Right cardiac atrium (tissue), 5 donors: Measurements from ENCODE around the gene RILP. TPM values are rescaled to one million over a fixed set of nuclear protein-coding genes. Genes with fewer than 3 reads are reported as not detected.

Experiments
- ATAC-seq, 2 donors: fragments of 200-7000 bp; cut with Tn5 transposase; one replicate each; pipeline versions ENCODE4 v1.8.0 to v1.9.1; 2020; ENCODE audit warnings: moderate library complexity in 2 of 2, mild to moderate bottlenecking in 1 of 2
- DNase-seq, 3 donors: peaks; one replicate each; pipeline ENCODE4 v3.0.0-alpha.2; 2020
- H3K27ac ChIP-seq: one replicate; pipeline ENCODE4 v1.5.1; 2013; ENCODE audit warnings: mild to moderate bottlenecking, low read length, control low read depth, moderate library complexity
- H3K27me3 ChIP-seq: one replicate; pipeline ENCODE4 v1.6.1; 2013; ENCODE audit not compliant: control insufficient read depth, insufficient read depth
- H3K4me1 ChIP-seq: one replicate; pipeline ENCODE4 v1.6.1; 2013; ENCODE audit warnings: low read length; ENCODE audit not compliant: control insufficient read depth, insufficient read depth
- H3K4me3 ChIP-seq: one replicate; pipeline ENCODE4 v1.5.1; 2013; ENCODE audit warnings: low read length, control low read depth
- H3K9me3 ChIP-seq: one replicate; pipeline ENCODE4 v1.6.1; 2013; ENCODE audit warnings: low read length; ENCODE audit not compliant: control insufficient read depth
- WGBS: extraction: QIAGEN DNeasy Blood & Tissue Kit; methylation state at CpG from one replicate; pipeline ENCODE4 v1.1.7; 2013; 5-methylcytosine and 5-hydroxymethylcytosine counted together
- intact Hi-C, 4 donors: fragments of 100-400 bp; cut with DNase I; formaldehyde crosslinking; loops; one replicate each; pipeline versions ENCODE4 v1.11.0 to v1.14.0; 2022 to 2023
- polyA plus RNA-seq: library from polyadenylated mRNA; stranded (reverse); fragments of 200-250 nt; gene quantifications from one replicate; pipeline ENCODE4 v1.2.3, GENCODE V29; 2013
- total RNA-seq, 4 donors: library from RNA; stranded (reverse); fragmentation: NEBNext Ultra II Directional; extraction: Animal tissue kit (Norgen Biotek cat#: 25700); gene quantifications; one replicate each; pipeline ENCODE4 v1.2.1, GENCODE V29; 2021
- donor health status: healthy with polysubstance abuse.
- donor health status: DM: no; HTN: yes; CAD: no.
- donor health status: DM: no; HTN: no; CAD: no.
- donor health status: DM: no; HTN: yes; CAD: no; lungs with severe emphysema.
- donor health status: DM: yes; HTN: yes; CAD: no.

Gene RILP
- total and polyA plus RNA-seq, 5 donors, result 31.0 to 75.1 (median 50.6) TPM

DNA sequence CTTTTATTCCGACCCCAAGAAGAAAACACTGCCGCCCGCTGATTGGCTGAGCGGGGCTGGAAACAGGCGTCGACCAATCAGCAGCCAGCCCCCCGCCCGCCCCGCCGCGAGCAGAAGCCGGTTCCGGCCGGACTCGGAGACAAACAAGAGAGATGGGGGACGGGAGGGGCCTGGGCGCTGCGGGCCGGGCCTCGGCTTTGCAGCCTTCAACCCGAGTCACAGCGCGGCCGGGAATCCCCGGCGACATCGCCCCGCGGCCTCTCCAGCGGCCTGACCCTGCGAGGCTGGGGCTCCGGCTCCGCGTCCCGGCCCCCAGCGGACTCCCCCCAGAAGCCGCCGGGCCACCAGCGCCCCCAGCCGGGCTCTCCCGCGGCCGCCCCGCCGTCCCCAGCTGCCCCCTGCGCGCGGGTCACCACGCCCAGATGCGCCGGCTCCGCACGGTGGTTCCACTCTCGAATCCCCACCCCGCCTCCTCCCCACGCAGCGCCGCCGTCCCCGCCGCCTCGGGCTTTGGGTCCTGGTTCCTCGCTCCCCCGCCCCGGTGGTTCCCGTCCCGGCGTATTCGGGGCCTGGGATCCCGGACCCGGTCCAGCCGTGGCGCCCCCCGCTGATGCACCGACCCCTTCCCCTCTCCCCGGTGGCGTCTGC lies 20.7 kb downstream of the RILP start:
- H3K27ac ChIP-seq, result peak overlapping the region; percentile 63
- peak; percentile 93 to 97 (median 97) for DNase-seq
- H3K27me3 ChIP-seq, result no peaks in the 10 kb centered on the region
- intact Hi-C loops, result loop anchor here in 3 of 4 donors (2.0 to 5.0 kb wide), 2 partner anchors 52 to 54 kb away; no protein-coding TSS in a partner anchor
- H3K4me3 ChIP-seq, result peak overlapping the region; percentile 76
- no peaks in the 10 kb centered on the region for H3K9me3 ChIP-seq
- peaks cover 1% of the 10 kb centered on the region for H3K4me1 ChIP-seq
- ATAC-seq, result peak; percentile 91
- under 1% methylated on average over 77 of the region's 77 CpGs for WGBS

GRCh38 chr17:1627982-1628855 lies 21.4 kb downstream of the RILP start, which contains the start of gene SLC43A2:
TSS of gene SLC43A2 (minus strand) at chr17:1628834. CDS start at chr17:1627874, 960 bp downstream.
- peaks cover 1% of the 10 kb centered on the region for H3K4me1 ChIP-seq
- no peaks in the 10 kb centered on the region for H3K9me3 ChIP-seq
- H3K27ac ChIP-seq, result peak within 1 kb of the TSS; percentile 63
- peak within 1 kb of the TSS; percentile 76 for H3K4me3 ChIP-seq
- intact Hi-C loops, result loop anchor here (2.0 to 5.0 kb wide), 2 partner anchors 51 to 53 kb away; no protein-coding TSS in a partner anchor
- under 1% methylated on average over 95 of the region's 95 CpGs for WGBS
- H3K27me3 ChIP-seq, result no peaks in the 10 kb centered on the region
- peak; percentile 81 to 92 (median 92) for DNase-seq
- peak; percentile 92 to 94 for ATAC-seq

GRCh38 chr17:1627182-1627981 lies 22.3 kb downstream of the RILP start:
- no peaks in the 10 kb centered on the region for H3K27me3 ChIP-seq
- H3K9me3 ChIP-seq, result no peaks in the 10 kb centered on the region
- ATAC-seq (no peak), DNase-seq (peak in 1 of 3 donors; percentile 64)
- no peak overlapping the region for H3K27ac ChIP-seq
- peaks cover 1% of the 10 kb centered on the region for H3K4me1 ChIP-seq
- H3K4me3 ChIP-seq, result peak overlapping the region; percentile 76
- intact Hi-C loops, result loop anchor here in 2 of 4 donors (2.0 to 5.0 kb wide), 2 partner anchors 50 to 53 kb away; no protein-coding TSS in a partner anchor
- WGBS, result 25% methylated on average over 39 of the region's 39 CpGs

GRCh38 chr17:1626333-1626732 lies 23.3 kb downstream of the RILP start:
- H3K9me3 ChIP-seq, result no peaks in the 10 kb centered on the region
- intact Hi-C loops, result loop anchor here in 2 of 4 donors (2.0 to 5.0 kb wide), 2 partner anchors 49 to 52 kb away; no protein-coding TSS in a partner anchor
- H3K27ac ChIP-seq, result no peak overlapping the region
- ATAC-seq, result no peak
- H3K4me1 ChIP-seq, result peaks cover 1% of the 10 kb centered on the region
- WGBS, result 47% methylated on average over 3 of the region's 3 CpGs
- H3K27me3 ChIP-seq, result no peaks in the 10 kb centered on the region
- no peak for DNase-seq
- no peak overlapping the region for H3K4me3 ChIP-seq

- intact Hi-C loops, result loop anchor here in 1 of 4 donors (5.0 kb wide), 1 partner anchor 48 kb away; no protein-coding TSS in a partner anchor
- Histone ChIP-seq H3K4me1 (peaks cover 1% of the 10 kb centered on the region), H3K27me3 (no peaks in the 10 kb centered on the region), H3K27ac (no peak overlapping the region), H3K4me3 (no peak overlapping the region), H3K9me3 (no peaks in the 10 kb centered on the region)
- WGBS, result 79% methylated on average over 6 of the region's 6 CpGs
- DNase-seq (peak; percentile 0 to 37 (median 2)), ATAC-seq (no peak)
Measured at GRCh38 chr17:1625581-1625980, 24.1 kb downstream of the RILP start.

DNA sequence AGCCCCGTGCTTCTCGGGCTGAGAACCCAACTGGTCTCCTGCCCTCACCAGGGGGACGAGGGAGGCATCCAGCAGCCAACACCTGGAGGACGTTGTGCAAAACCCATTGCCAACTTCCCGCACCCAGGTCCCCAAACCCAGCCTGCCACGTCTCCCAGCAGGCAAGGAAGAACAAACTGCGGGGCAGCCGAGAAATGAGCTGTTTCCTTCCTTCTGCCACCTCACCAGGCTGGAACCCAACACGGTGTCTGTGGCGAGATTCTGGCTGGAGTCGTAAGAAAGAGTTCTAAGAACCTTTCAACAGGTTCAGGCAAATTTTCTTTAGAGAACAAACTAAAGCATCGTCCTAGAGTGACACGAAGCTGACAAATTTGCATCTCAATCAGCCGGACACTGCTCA lies 24.6 kb downstream of the RILP start:
- Histone ChIP-seq H3K4me3 (no peak overlapping the region), H3K9me3 (no peaks in the 10 kb centered on the region), H3K27me3 (no peaks in the 10 kb centered on the region), H3K4me1 (peaks cover 1% of the 10 kb centered on the region), H3K27ac (no peak overlapping the region)
- intact Hi-C loops, result loop anchor here in 1 of 4 donors (5.0 kb wide), 1 partner anchor 48 kb away; no protein-coding TSS in a partner anchor
- 83% methylated on average over 14 of the region's 14 CpGs for WGBS
- ATAC-seq (no peak), DNase-seq (peak in 1 of 3 donors; percentile 32)

GRCh38 chr17:1624650-1625049 lies 25.0 kb downstream of the RILP start:
- no peak overlapping the region for H3K4me3 ChIP-seq
- ATAC-seq (no peak), DNase-seq (peak in 1 of 3 donors; percentile 37)
- H3K4me1 ChIP-seq, result peaks cover 1% of the 10 kb centered on the region
- WGBS, result 88% methylated on average over 12 of the region's 12 CpGs
- no peaks in the 10 kb centered on the region for H3K9me3 ChIP-seq
- no peak overlapping the region for H3K27ac ChIP-seq
- no peaks in the 10 kb centered on the region for H3K27me3 ChIP-seq
- intact Hi-C loops, result loop anchor here in 1 of 4 donors (5.0 kb wide), 1 partner anchor 47 kb away; no protein-coding TSS in a partner anchor

- Histone ChIP-seq H3K9me3 (no peaks in the 10 kb centered on the region), H3K4me1 (no peaks in the 10 kb centered on the region), H3K27ac (no peak overlapping the region), H3K27me3 (no peaks in the 10 kb centered on the region), H3K4me3 (no peak overlapping the region)
- ATAC-seq (no peak), DNase-seq (peak in 2 of 3 donors; percentile 22 to 42)
- WGBS, result 91% methylated on average over 14 of the region's 14 CpGs
- intact Hi-C loops, result no loop called here
Measured at GRCh38 chr17:1623057-1623630, 26.5 kb downstream of the RILP start.

- H3K4me1 ChIP-seq, result no peaks in the 10 kb centered on the region
- DNase-seq, result peak in 1 of 3 donors; percentile 43
- 69% methylated on average over 22 of the region's 22 CpGs for WGBS
- ATAC-seq, result no peak
- no peak overlapping the region for H3K27ac ChIP-seq
- intact Hi-C loops, result no loop called here
- H3K4me3 ChIP-seq, result no peak overlapping the region
- no peaks in the 10 kb centered on the region for H3K27me3 ChIP-seq
- no peaks in the 10 kb centered on the region for H3K9me3 ChIP-seq
Measured at GRCh38 chr17:1621273-1621954, 28.3 kb downstream of the RILP start.
